HG02642 (cell line): ENCODE measurements around the gene CASP10.
"Not testable (repeated sequence)": the region's sequence is repeated elsewhere in the genome, so short reads cannot be mapped to it uniquely, and the experiment has no call there.

Experiments used
- ATAC-seq: cut with Tn5 transposase; IDR thresholded peaks from one replicate; pipeline ENCODE4 v1.9.1; 2021; ENCODE audit warnings: mild to moderate bottlenecking; ENCODE audit not compliant: unreplicated experiment, poor library complexity

The CASP10 gene

DNA sequence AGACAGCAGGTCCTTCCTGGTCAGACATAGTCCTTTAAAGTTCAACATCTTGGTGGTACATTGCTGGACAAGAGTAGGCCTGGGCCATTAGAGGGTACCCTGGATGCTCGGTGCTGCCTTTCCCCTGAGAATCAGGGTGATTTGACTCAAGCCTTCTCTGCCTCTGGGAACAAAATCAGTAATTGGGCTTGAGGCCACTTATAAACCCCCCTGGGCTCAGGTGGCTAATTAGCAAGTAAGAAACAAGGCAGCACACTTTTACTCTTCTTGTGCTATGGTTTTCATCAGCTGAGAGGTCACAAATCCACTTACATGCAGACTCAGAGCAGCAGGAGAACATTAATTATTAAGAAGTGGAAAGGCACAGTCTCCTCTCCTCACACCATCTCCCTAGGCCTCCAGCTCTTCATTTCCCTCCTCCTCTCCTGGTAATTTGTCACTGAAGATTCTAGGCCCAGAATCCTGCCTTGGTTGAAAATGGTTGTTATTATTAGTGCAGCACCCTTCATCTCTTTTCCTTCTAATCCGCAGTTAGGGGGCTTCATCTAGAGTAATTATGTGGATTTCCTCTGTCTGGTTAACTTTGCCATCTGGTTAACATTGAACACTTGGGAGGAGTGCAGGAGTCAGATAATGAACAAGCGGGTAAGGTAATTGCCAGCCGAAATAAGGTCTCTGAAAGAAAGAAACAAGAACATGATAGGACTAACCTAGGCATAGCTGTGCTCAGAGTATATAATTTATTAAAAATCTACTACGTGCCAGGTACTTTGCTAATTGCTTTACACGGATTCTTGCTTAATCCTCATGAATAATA, 29.7 kb upstream of the CASP10 start:
- ATAC-seq, result no peak

DNA sequence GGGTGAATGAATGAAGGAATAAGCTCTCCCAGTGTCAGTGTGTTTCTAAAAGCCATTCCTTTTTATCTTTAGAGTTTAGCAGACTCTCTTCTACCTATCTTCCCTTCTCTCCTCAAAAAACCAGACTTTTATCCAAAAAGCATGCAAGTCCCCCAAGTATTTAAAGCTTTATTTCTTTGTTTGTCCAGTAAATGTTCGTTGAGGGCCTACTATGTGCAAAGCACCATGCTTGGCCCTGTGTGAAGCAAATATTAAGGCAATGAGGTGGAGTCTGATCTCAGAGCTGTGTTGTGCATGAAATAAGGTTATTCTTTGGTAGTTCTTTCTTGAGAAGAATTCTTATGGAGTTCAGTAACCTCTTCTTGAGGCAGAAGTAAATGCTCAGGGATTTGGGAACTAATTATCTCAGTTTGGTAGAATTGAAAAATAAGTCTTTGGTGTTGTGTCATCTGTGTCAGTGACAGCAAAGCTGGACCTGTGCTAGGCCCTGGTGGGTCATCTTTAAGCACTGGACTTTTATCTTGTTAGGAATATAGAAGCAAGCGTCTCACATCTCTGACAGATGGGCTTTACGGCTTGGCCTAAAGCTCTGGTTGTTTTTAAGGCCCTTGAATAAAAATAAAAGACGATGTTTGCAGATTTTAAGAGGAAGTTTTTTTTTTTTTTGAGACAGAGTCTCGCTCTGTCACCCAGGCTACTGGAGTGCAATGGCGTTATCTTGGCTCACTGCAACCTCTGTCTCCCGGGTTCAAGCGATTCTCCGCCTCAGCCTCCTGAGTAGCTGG, 28.1 kb upstream of the CASP10 start:
- ATAC-seq, result no peak

DNA sequence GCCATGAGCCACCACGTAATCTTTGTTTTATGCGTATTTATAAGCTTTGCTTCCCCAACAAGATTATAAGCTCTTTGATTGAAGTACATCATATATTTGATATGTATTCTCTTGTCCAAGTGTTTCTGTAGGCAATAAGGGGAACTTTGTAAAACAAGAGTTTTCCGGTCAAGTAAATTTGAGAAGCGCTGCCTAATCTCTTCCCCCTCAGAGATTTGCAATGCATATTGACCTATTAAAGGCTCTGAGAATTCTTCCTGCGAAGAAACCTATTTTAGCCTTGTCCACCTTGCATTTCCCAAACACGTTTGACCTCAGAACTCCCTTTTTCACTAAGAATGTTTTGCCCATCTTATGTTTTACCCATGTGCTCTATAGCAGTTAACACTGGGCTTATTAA, 26.9 kb upstream of the CASP10 start:
- no peak for ATAC-seq

DNA sequence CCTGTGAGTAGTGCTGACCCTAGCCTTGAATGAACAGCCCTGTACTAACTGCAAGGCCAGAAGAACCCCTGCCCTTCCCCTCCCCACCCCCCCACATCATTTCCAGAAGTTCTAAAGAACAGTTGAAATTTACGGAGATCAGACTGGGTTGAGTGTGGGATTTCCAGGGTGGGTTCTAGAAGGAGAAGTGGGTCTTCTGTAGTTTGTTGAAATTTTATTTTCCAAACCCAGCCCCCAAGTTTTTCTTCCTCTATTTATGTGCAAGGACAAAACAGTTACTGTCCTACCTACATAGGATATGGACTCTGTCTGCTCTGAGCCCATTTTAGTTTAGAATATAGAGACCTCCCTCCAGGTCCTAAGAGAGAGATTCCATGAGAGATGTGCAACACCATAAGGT, 26.3 kb upstream of the CASP10 start:
- ATAC-seq, result no peak

DNA sequence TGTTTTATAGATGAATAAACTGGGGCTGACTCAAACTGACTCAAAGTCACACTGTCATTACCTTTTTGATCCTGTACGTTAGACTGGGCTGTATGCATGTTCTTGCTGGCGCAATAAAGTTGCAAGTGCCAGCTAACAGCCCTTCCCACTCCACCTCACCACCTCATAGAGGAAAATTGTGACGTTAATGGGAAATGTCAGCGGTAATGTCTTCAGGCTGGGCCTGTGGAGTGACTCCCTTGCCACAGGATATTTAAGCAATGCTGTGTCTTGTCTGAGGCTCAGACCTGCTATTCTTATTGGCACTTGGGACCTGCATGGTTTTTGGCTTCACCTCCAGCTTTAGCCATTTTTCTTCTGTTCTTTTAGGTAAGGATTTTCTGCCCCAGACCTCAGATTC, 25.2 kb upstream of the CASP10 start:
- peak; percentile 9 for ATAC-seq

DNA sequence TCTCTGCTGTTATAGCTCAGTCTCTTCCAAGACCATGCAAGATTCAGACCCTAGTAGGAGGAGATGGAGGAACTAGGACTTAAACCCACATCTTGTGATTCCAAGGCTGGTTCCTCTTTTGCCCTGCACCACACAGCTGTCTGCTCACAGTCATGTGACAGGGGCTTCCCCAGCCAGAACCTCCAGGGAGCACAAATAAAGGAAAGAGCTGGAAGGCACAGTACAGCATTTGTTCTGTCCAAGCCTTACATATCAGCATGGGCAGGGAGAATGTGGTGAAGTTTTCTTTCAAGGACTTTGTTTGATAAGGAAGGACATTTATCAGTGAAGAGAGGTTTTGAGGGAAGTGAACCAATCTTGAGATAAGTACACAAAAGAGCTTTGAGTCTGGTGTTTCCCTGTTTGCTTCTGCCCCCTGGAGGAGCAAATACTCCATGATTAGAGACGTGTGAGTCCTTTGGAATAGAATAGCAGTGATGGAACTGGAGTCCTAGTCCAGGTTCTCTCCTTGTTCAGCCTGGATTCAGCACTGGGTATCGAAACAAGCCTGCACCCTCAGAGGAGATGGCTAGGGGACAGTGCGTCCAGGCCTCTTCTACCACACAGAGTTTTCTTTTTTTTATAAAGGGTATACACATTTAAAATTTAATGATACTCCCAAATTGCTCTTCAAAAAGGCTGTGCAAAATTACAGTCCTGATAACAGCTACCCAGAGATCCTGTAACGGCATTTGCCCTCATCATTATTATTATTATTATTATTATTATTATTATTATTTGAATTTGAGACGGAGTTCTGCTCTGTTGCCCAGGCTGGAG, 24.6 kb upstream of the CASP10 start:
- ATAC-seq, result peak; percentile 93

DNA sequence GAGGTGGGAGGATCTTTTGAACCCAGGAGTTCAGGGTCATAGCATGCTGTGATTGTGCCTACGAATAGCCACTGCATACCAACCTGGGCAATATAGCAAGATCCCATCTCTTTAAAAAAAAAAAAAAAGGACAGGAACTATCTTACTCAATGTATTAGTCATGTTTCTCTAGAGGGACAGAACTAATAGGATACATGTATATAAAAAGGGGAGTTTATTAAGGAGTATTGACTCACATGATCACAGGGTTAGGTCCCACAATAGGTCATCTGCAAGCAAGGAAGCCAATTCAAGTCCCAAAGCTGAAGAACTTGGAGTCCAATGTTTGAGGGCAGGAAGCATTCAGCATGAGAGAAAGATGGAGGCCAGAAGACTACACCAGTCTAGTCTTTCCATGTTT, 18.8 kb upstream of the CASP10 start:
- ATAC-seq, result no peak

DNA sequence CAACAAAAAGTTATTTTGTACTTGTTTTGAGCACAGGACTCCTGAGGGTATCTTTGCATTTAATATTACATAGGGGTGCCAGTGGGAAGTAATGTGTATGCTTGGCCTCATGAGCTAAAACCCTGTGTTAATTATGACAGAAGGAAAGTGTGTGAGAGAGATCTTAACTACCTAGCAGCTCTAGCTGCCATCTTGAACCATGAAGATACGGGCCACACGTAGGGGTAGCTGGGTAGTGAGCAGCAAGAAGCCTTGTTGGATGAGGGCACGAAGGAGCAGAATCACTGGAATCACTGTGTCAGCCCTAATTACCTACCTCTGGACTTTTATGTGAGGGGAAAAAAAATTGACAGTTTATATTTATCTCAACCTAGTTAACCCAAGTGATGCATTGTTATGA, 15.4 kb upstream of the CASP10 start:
- no peak for ATAC-seq

DNA sequence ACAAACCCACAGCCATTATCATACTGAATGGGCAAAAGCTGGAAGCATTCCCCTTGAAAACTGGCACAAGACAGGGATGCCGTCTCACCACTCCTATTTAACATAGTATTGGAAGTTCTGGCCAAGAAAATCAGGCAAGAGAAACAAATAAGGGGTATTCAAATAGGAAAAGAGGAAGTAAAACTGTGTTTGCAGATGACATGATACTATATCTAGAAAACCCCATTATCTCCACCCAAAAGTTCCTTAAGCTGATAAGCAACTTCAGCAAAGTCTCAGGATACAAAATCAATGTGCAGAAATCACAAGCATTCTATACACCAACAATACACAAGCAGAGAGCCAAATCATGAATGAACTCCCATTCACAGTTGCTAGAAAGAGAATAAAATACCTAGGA, 14.4 kb upstream of the CASP10 start:
- ATAC-seq, result not testable (repeated sequence)

DNA sequence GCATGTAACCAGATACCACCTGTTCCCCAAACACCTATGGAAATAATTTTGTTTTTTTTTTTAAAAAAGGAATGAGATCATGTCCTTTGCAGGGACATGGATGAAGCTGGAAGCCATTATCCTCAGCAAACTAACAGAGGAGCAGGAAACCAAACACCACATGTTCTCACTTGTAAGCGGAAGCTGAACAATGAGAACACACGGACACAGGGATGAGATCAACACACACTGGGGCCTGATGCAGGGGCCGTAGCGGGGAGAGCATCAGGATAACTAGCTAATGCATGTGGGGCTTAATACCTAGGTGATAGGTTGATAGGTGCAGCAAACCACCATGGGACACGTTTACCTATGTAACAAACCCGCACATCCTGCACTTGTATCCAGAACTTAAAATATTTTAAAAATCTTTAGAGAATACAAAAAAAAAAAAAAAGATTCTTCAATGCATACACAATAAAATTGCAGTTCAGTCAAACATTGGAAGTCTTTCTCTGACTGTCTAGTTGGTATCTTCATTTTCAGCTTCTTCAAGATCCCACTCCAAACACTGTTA, 11.6 kb upstream of the CASP10 start:
- no peak for ATAC-seq

DNA sequence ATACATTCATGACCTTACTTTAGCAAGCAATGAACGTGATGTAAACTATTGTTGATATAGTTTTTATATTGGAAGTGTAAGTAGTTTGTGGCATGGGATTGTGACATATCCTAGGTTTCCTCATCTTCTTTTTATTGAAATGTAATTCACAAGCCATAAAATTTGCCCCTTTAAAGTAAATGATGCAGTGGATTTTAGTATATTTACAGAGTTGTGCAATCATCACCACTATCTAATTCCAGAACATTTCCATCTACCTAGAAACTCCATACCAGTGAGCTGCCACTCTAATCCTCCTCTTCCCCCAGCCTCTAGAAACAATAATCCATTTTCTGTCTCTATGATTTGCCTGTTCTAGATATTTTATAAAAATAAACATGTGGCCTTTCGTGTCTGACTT, 10.7 kb upstream of the CASP10 start:
- ATAC-seq, result no peak

DNA sequence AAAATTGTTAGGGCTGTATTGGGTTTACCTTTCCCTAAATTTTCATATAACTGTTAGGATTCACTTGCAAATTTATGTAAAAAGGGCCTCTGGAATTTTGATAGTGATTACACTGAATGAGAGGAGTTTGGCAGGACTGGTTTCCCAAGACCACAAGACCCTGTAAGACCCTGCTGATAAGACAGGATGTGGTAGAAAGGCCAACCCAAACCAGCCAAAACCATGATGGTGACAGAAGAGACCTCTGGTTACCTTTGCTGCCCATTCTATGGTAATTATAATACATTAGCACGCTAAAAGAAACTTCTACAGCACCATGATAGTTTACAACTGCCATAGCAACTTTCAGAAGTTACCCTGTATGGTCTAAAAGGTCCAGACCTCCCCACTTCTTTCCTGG, 8.3 kb upstream of the CASP10 start:
- no peak for ATAC-seq

DNA sequence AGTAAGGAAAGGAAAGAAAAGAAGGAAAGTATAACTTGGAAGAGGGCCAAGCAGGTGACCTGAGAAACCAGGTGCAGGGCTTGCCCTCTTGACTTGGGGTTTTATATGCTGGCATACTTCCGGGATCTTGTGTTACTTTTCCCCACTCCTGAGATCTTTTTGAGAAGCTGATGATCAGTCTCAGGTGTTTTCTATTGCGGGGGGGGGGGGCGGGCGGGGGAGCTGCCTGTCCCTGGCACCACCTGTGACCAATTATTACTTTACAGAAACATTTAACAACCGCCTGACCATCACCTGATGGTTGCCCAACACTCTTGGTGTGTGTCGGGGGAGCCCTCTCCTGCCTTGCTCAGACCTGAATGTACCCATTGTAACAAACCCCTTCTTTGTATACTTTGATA, 6.9 kb upstream of the CASP10 start:
- no peak for ATAC-seq

DNA sequence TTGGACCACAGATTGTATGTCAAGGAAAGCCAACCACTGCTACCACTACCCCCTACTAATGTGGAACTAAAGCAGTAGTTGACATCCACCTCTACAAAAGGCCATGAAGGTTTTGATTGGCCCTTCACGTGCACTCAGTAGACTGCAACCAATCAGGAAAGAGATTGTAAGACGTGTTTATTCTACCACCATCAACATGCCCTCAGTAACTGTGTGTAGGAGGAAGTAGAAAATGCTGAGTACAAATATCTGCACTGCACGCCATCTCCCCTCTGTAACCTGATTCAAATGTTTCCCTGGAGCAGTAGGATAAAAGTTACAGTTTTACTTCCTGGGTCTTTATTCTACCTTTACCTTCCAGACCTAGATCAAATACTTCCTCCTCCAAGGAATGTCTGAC, 2.9 kb upstream of the CASP10 start:
- no peak for ATAC-seq

DNA sequence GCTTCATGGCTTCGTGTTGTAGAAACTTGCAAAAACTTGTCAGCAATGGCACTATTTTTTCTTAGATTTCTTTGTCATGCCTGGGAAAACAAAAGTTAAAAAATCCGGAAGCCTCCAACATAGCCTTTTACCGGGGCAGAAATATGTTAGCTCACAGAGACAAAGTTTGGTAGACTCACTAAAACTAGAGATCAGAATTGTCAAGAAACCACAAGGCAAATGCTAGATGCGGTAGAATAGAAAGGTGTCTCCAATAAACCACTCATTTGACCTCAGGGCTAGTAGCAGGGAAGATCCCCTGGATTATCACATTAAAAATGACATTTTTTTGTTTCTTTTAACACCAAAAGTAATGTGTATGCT, 405 bp downstream of the CASP10 start:
- no peak for ATAC-seq

DNA sequence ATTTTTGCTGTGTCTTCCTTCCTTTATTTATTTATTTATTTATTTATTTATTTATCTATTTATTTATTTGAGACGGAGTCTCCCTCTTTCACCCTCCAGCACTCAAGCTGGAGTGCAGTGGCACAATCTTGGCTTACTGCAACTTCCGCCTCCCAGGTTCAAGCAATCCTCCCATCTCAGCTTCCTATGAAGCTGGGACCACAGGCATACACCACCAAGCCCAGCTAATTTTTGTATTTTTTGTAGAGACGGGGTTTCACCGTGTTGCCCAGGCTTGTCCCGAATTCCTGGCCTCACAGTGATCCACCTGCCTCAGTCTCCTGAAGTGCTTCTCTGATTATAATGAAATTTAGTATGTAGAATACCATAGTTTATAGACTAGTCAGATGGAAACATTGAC, 894 bp downstream of the CASP10 start:
- ATAC-seq, result not testable (repeated sequence)

DNA sequence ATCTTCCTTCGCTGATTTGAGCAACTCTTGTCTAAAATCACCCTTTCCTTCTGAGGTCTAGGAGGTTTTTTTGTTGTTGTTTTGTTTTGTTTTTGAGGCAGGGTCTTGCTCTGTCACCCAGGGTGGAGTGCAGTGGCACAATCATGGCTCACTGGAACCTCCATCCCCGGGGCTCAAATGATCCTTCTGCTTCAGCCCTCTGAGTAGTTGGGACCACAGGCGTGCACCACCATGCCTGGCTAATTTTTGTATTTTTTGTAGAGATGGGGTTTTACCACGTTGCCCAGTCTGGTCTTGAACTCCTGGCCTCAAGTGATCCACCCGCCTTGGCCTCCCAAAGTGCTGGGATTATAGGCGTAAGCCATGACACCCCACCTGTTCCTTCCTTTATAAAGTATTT, 1.3 kb downstream of the CASP10 start:
- ATAC-seq, result not testable (repeated sequence)

DNA sequence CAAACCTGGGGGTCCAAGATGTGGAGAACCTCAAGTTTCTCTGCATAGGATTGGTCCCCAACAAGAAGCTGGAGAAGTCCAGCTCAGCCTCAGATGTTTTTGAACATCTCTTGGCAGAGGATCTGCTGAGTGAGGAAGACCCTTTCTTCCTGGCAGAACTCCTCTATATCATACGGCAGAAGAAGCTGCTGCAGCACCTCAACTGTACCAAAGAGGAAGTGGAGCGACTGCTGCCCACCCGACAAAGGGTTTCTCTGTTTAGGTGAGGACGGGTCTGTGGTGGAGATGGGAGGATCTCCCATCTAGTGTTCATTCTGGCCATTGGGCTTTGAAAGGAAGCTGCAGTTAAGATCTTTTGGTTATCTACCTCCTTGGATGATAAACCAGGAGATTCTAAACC, 2.9 kb downstream of the CASP10 start:
- ATAC-seq, result no peak

DNA sequence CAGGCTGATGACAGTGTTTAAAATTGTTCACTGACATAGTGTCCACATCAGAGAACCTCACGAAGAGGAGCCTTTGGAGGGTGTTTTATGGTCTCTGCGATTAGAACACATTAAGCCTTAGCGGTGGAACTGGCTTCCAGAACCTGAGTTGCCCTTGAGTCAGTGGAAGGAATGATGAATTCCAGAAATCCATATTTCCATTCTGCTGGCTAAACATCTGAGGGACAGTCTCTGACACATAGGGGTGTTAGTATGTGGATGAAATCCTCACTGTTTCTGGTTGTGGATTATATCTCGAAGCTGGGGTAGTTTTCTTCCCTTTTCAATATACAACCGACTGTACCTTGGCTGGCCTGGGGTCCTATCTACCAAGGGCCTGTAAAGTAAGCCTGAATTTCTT, 4.0 kb downstream of the CASP10 start:
- ATAC-seq, result no peak

DNA sequence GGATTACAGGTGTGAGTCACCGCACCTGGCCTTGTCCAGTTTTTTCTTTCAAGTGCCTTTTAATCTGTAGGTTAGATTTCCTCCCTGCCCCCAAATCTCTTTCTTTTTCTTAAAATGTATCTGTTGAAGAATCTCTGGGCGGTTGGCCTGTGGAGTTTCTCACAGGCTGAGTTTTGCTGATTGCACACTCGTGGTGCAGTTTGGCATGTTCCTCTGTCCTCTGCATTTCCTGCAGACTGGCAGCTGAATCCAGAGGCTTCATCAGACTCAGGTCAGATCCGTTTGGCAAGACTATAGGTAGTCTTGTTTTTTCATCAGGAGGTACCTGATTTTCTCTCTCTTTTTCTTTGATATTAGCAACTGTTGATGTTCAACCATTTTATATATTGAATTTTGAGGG, 5.5 kb downstream of the CASP10 start:
- ATAC-seq, result no peak
